ENCODE measurements around the gene PLS1. TPM values are rescaled to one million over a fixed set of nuclear protein-coding genes. Genes with fewer than 3 reads are reported as not detected.

PLS1 gene
- polyA plus RNA-seq, 1 of the 3 experiments (the other 2 are of a cell fraction): 2.9 TPM

- TF ChIP-seq REST (IDR thresholded peaks at IDR 0.05; ENCODE audit: low read depth, low read length) (no peak), FOXJ3 (CRISPR knock-in tag; IDR thresholded peaks at IDR 0.05) (no peak), MEF2A (IDR thresholded peaks at IDR 0.05; ENCODE audit: borderline replicate concordance, low read depth) (no peak)
These were observed 1.7 kb downstream of the PLS1 start (continued) for GRCh38 chr3:142597906-142598305.

- Histone ChIP-seq H3K27ac (ENCODE audit: low read depth in 2 of 2, low read length in 1 of 2) (no peak overlapping the region), H3K9me3 (no peaks in the 10 kb centered on the region), H3K9me2 (no peaks in the 10 kb centered on the region), H3K79me2 (ENCODE audit: insufficient read depth) (no peaks in the 10 kb centered on the region), H3K4me1 (ENCODE audit: control insufficient read depth in 1 of 2, insufficient read depth in 2 of 2, low read depth in 1 of 2, low read length in 1 of 2) (peaks cover 0 to 4% of the 10 kb centered on the region in 2 experiments; a peak in 2 of 4 replicates), H3K4me2 (no peak overlapping the region), H3K9ac (no peak overlapping the region), H3K27me3 (ENCODE audit: insufficient read depth) (no peaks in the 10 kb centered on the region), H3K4me3 (ENCODE audit: low read depth in 2 of 2, low read length in 1 of 2) (no peak overlapping the region), H3K36me3 (replicated peaks in 1 of 2; ENCODE audit: control insufficient read depth in 1 of 2, insufficient read depth in 2 of 2, low read length in 1 of 2) (no peaks in the 10 kb centered on the region), H3F3A (replicated peaks; ENCODE audit: insufficient read depth) (no peaks in the 10 kb centered on the region), H4K20me1 (ENCODE audit: insufficient read depth) (no peaks in the 10 kb centered on the region), H2AFZ (ENCODE audit: low read depth) (no peak overlapping the region)
- DNase-seq: no peak
- POLR2A ChIA-PET: no interaction called here
- CTCF ChIA-PET: interaction anchor here (2.9 kb wide), 1 partner anchor 14 kb away, joined by 9 read pairs; no protein-coding TSS in a partner anchor
- TF ChIP-seq FOXM1 (IDR thresholded peaks at IDR 0.05; ENCODE audit: low read depth): no peak
- TF ChIP-seq EP300 (IDR thresholded peaks at IDR 0.05; ENCODE audit: borderline replicate concordance in 1 of 2, low read depth in 1 of 2, low read length in 1 of 2): no peak
- 89% methylated on average over 4 of the region's 4 CpGs for WGBS (ENCODE audit: low lambda C conversion rate)
These were observed 5.5 kb downstream of the PLS1 start for GRCh38 chr3:142601713-142602112.

GRCh38 chr3:142602619-142603385 is 6.6 kb downstream of the PLS1 start:
- no peaks in the 10 kb centered on the region for H3F3A ChIP-seq (replicated peaks; ENCODE audit: insufficient read depth)
- CTCF ChIA-PET: interaction anchor here (0.7 to 2.9 kb wide), 5 partner anchors 11 to 380 kb away, joined by 3 to 9 read pairs (median 3); no protein-coding TSS in a partner anchor
- POLR2A ChIA-PET: no interaction called here
- H3K79me2 ChIP-seq (ENCODE audit: insufficient read depth): no peaks in the 10 kb centered on the region
- no peaks in the 10 kb centered on the region for H4K20me1 ChIP-seq (ENCODE audit: insufficient read depth)
- peaks cover 0 to under 1% of the 10 kb centered on the region in 2 experiments; a peak in 1 of 4 replicates for H3K4me1 ChIP-seq (ENCODE audit: control insufficient read depth in 1 of 2, insufficient read depth in 2 of 2, low read depth in 1 of 2, low read length in 1 of 2)
- H2AFZ ChIP-seq (ENCODE audit: low read depth): no peak overlapping the region
- H3K27me3 ChIP-seq (ENCODE audit: insufficient read depth): no peaks in the 10 kb centered on the region
- no peaks in the 10 kb centered on the region for H3K9me2 ChIP-seq
- H3K36me3 ChIP-seq (replicated peaks in 1 of 2; ENCODE audit: control insufficient read depth in 1 of 2, insufficient read depth in 2 of 2, low read length in 1 of 2): no peaks in the 10 kb centered on the region
- no peak for DNase-seq
- no peak overlapping the region for H3K4me3 ChIP-seq (ENCODE audit: low read depth in 2 of 2, low read length in 1 of 2)
- WGBS (ENCODE audit: low lambda C conversion rate): 94% methylated on average over 13 of the region's 13 CpGs
- no peak overlapping the region for H3K27ac ChIP-seq (ENCODE audit: low read depth in 2 of 2, low read length in 1 of 2)
- H3K9ac ChIP-seq: no peak overlapping the region
- H3K9me3 ChIP-seq: no peaks in the 10 kb centered on the region
- no peak overlapping the region for H3K4me2 ChIP-seq
- no peak for TF ChIP-seq CTCF (IDR thresholded peaks at IDR 0.05)
- no peak for TF ChIP-seq RFX5 (IDR thresholded peaks at IDR 0.05; ENCODE audit: low read length)
- no peak for TF ChIP-seq RAD21 (IDR thresholded peaks at IDR 0.05; ENCODE audit: low read length)
- TF ChIP-seq NFIC (IDR thresholded peaks at IDR 0.05; ENCODE audit: borderline replicate concordance): no peak
- no peak for TF ChIP-seq MAX (IDR thresholded peaks at IDR 0.05; ENCODE audit: low read depth)
- TF ChIP-seq GATA2 (CRISPR knock-in tag; IDR thresholded peaks at IDR 0.05): no peak
- no peak for TF ChIP-seq FOSL2 (IDR thresholded peaks at IDR 0.05; ENCODE audit: borderline replicate concordance, low read depth)
- TF ChIP-seq POLR2AphosphoS5 (IDR thresholded peaks at IDR 0.05; ENCODE audit: low read depth, low read length): no peak
- no peak for TF ChIP-seq MEF2A (IDR thresholded peaks at IDR 0.05; ENCODE audit: borderline replicate concordance, low read depth)
- no peak for TF ChIP-seq SMC3 (IDR thresholded peaks at IDR 0.05; ENCODE audit: low read depth, low read length)
- no peak for TF ChIP-seq ZBTB33 (IDR thresholded peaks at IDR 0.05; ENCODE audit: borderline replicate concordance, low read depth)
- TF ChIP-seq TAF1 (IDR thresholded peaks at IDR 0.05; ENCODE audit: borderline replicate concordance, low read depth, low read length): no peak

Measured in SK-N-SH (cell line).